B cell (primary cell): ENCODE results near the gene ACTL8. TPM values are rescaled to one million over a fixed set of nuclear protein-coding genes. Genes with fewer than 3 reads are reported as not detected.

Source experiments
- ATAC-seq: fragments of 200-7000 bp; cut with Tn5 transposase; one replicate; pipeline ENCODE4 v1.10.0; 2021; ENCODE audit warnings: low read depth, mild to moderate bottlenecking, moderate number of reproducible peaks, moderate library complexity
- CTCF ChIA-PET: fragments of 350-600 bp; sonication (Branson Sonifier 250); formaldehyde crosslinking; loops from one replicate; lab custom pipeline; 2021; ENCODE audit warnings: antibody characterized with exemption, inconsistent platforms; lab: Charles Lee
- POLR2A ChIA-PET: fragments of 350-600 bp; sonication (Branson Sonifier 250); formaldehyde crosslinking; loops from one replicate; lab custom pipeline; 2021; ENCODE audit warnings: antibody characterized with exemption; lab: Charles Lee
- DNase-seq: peaks from one replicate; pipeline ENCODE4 v3.0.0; 2013
- H2AFZ ChIP-seq: 2 replicates; pipeline ENCODE4 v1.6.1; 2012; ENCODE audit warnings: mild to moderate bottlenecking, low read depth, low read length; ENCODE audit not compliant: insufficient read depth, poor library complexity, severe bottlenecking
- H3K27ac ChIP-seq, 2 donors: 1 replicate in 1 of 2; 2 replicates in 1 of 2; pipeline ENCODE4 v1.5.1; 2012 to 2013; ENCODE audit warnings: low read length in 2 of 2, mild to moderate bottlenecking in 2 of 2, moderate library complexity in 1 of 2
- H3K27me3 ChIP-seq, 4 experiments: fragments of 200-600 bp in 1 of 4; sonication (generic) in 1 of 4; replicated peaks in 1 of 4; 1 replicate in 2 of 4; 2 replicates in 2 of 4; pipeline versions ENCODE4 v1.6.1 to v1.7.0; 2013 to 2016; ENCODE audit warnings: low read length in 3 of 4, mild to moderate bottlenecking in 2 of 4, mixed read lengths in 1 of 4, moderate library complexity in 1 of 4; ENCODE audit not compliant: insufficient read depth in 4 of 4, control insufficient read depth in 3 of 4; ENCODE audit errors: control extremely low read depth in 1 of 4
- H3K36me3 ChIP-seq, 2 experiments: replicated peaks in 1 of 2; 1 replicate in 1 of 2; 2 replicates in 1 of 2; pipeline versions ENCODE4 v1.6.1 to v1.7.1; 2013; ENCODE audit warnings: low read length in 1 of 2; ENCODE audit not compliant: insufficient read depth in 2 of 2, control insufficient read depth in 1 of 2; ENCODE audit errors: control extremely low read depth in 1 of 2, extremely low read depth in 1 of 2
- H3K4me1 ChIP-seq, 2 donors: fragments of 200-600 bp in 1 of 2; sonication (generic) in 1 of 2; 1 replicate in 1 of 2; 2 replicates in 1 of 2; pipeline versions ENCODE4 v1.5.1 to v1.6.1; 2013 to 2017; ENCODE audit warnings: low read length in 2 of 2; ENCODE audit not compliant: control insufficient read depth in 2 of 2, insufficient read depth in 2 of 2
- H3K4me2 ChIP-seq: replicated peaks from 2 replicates; pipeline ENCODE3; 2012; ENCODE audit warnings: mild to moderate bottlenecking, low read depth, low read length; ENCODE audit not compliant: poor library complexity, severe bottlenecking
- H3K4me3 ChIP-seq, 5 experiments: fragments of 200-600 bp in 1 of 5; sonication (generic) in 1 of 5; 1 replicate in 3 of 5; 2 replicates in 2 of 5; pipeline versions ENCODE4 v1.5.1 to v1.7.0; 2011 to 2016; ENCODE audit warnings: low read length in 4 of 5, mild to moderate bottlenecking in 4 of 5, low read depth in 2 of 5, control low read depth in 1 of 5, moderate library complexity in 1 of 5; ENCODE audit not compliant: insufficient read depth in 1 of 5; ENCODE audit errors: control extremely low read depth in 1 of 5, extremely low read depth in 1 of 5
- H3K79me2 ChIP-seq: fragments of 200-600 bp; sonication (generic); one replicate; pipeline ENCODE4 v1.6.0; 2016; ENCODE audit warnings: low read length; ENCODE audit not compliant: control insufficient read depth, insufficient read depth
- H3K9ac ChIP-seq: fragments of 200-600 bp; sonication (generic); 2 replicates; pipeline ENCODE4 v1.6.1; 2017; ENCODE audit warnings: mild to moderate bottlenecking, low read length, moderate library complexity
- H3K9me3 ChIP-seq, 3 donors: one replicate each; pipeline versions ENCODE4 v1.6.1 to v1.7.1; 2013; ENCODE audit warnings: low read length in 2 of 3; ENCODE audit not compliant: control insufficient read depth in 2 of 3, insufficient read depth in 1 of 3; ENCODE audit errors: control extremely low read depth in 1 of 3
- H4K20me1 ChIP-seq: 2 replicates; pipeline ENCODE4 v1.6.0; 2012; ENCODE audit warnings: mild to moderate bottlenecking, low read length; ENCODE audit not compliant: insufficient read depth, control insufficient read depth, poor library complexity, severe bottlenecking
- H3K27ac Mint-ChIP-seq: one replicate; pipeline ENCODE4 v1.8.0; 2021; ENCODE audit warnings: mixed read lengths
- H3K27me3 Mint-ChIP-seq: one replicate; pipeline ENCODE4 v1.8.0; 2021; ENCODE audit warnings: mixed read lengths
- H3K4me1 Mint-ChIP-seq: one replicate; pipeline ENCODE4 v1.8.0; 2021; ENCODE audit warnings: mixed read lengths
- H3K4me3 Mint-ChIP-seq: one replicate; pipeline ENCODE4 v1.8.0; 2021; ENCODE audit warnings: mixed read lengths
- H3K9me3 Mint-ChIP-seq: one replicate; pipeline ENCODE4 v1.8.0; 2022; ENCODE audit warnings: mixed read lengths; ENCODE audit not compliant: insufficient read depth
- EZH2 ChIP-seq: IDR thresholded peaks from 2 replicates; pipeline ENCODE4 v1.6.1; 2012; ENCODE audit warnings: borderline replicate concordance, low read depth, mild to moderate bottlenecking, moderate library complexity, low read length; ENCODE audit not compliant: insufficient read depth, poor library complexity, severe bottlenecking
- WGBS: methylation state at CpG from one replicate; pipeline ENCODE4 v1.1.5; 2013; ENCODE audit warnings: missing lambda C conversion rate; ENCODE audit not compliant: insufficient coverage; 5-methylcytosine and 5-hydroxymethylcytosine counted together
- intact Hi-C: fragments of 100-400 bp; cut with micrococcal nuclease; formaldehyde crosslinking; loops from one replicate; pipeline ENCODE4 v1.10.0; 2022
- polyA plus RNA-seq: library from polyadenylated mRNA; depleted of rRNA; stranded (reverse); fragments of >200 nt; gene quantifications from 2 replicates; pipeline ENCODE4 v1.2.3, GENCODE V29; 2012
- total RNA-seq, 2 donors: library from RNA; stranded (reverse); fragments of 120-200 nt in 1 of 2; gene quantifications; 1 replicate in 1 of 2; 2 replicates in 1 of 2; pipeline versions ENCODE4 v1.2.3 to v1.2.4, GENCODE V29; 2013 to 2022
- TF ChIP-seq, protein P1 (sequence below): fragments of 200-600 bp; IDR thresholded peaks from one replicate; pipeline ENCODE4 v1.8.0; 2022; ENCODE audit warnings: antibody characterized with exemption, mild to moderate bottlenecking

ACTL8 gene
- total and polyA plus RNA-seq, 2 donors (not counting 1 experiment from before 2014, with no cell fraction given): not detected

DNA sequence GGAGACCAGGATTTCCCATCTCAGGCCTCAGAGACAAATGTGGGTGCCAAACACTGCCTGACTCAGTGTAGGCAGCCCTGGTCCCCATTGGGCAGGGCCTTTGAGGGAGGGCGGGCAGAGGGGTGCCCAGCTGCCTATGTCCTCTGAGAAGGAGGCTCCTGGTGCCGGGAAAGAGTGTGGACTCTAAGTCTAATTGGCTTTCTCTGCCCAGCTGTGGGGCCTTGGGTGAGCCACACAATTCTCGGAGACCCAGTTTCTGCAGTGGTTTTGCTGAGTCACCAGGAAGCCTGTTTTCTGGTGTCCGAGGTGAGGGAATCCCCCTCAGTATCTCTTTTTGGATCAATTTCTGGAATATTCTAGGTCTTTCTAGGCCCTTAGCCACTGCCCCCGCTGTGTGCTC, 35.3 kb upstream of the ACTL8 start:
- peaks cover 0 to 3% (median 1%) of the 10 kb centered on the region in 4 experiments for H3K27me3 ChIP-seq
- Mint-ChIP-seq H3K9me3 (no peaks in the 10 kb centered on the region), H3K4me1 (no peaks in the 10 kb centered on the region), H3K4me3 (no peak overlapping the region), H3K27me3 (peaks cover 6% of the 10 kb centered on the region), H3K27ac (no peak overlapping the region)
- H3K4me1 ChIP-seq: no peaks in the 10 kb centered on the region
- no peak overlapping the region for H3K9ac ChIP-seq
- CTCF ChIA-PET: no interaction called here
- H3K36me3 ChIP-seq: no peaks in the 10 kb centered on the region
- H3K79me2 ChIP-seq: no peaks in the 10 kb centered on the region
- no peak for ATAC-seq
- H2AFZ ChIP-seq: no peak overlapping the region
- POLR2A ChIA-PET: no interaction called here
- DNase-seq: no peak
- H3K9me3 ChIP-seq: no peaks in the 10 kb centered on the region
- H3K4me3 ChIP-seq: no peak overlapping the region
- WGBS: 46% methylated on average over 3 of the region's 5 CpGs
- intact Hi-C loops: no loop called here
- no peak overlapping the region for H3K27ac ChIP-seq
- H4K20me1 ChIP-seq: no peaks in the 10 kb centered on the region
- no peak overlapping the region for H3K4me2 ChIP-seq
- no peak for TF ChIP-seq EZH2
- TF ChIP-seq, protein P1, sequence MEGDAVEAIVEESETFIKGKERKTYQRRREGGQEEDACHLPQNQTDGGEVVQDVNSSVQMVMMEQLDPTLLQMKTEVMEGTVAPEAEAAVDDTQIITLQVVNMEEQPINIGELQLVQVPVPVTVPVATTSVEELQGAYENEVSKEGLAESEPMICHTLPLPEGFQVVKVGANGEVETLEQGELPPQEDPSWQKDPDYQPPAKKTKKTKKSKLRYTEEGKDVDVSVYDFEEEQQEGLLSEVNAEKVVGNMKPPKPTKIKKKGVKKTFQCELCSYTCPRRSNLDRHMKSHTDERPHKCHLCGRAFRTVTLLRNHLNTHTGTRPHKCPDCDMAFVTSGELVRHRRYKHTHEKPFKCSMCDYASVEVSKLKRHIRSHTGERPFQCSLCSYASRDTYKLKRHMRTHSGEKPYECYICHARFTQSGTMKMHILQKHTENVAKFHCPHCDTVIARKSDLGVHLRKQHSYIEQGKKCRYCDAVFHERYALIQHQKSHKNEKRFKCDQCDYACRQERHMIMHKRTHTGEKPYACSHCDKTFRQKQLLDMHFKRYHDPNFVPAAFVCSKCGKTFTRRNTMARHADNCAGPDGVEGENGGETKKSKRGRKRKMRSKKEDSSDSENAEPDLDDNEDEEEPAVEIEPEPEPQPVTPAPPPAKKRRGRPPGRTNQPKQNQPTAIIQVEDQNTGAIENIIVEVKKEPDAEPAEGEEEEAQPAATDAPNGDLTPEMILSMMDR: no peak

- intact Hi-C loops: no loop called here
- no peak for ATAC-seq
- no peak overlapping the region for H3K4me2 ChIP-seq
- H3K27me3 ChIP-seq: peaks cover 0 to 3% (median 1%) of the 10 kb centered on the region in 4 experiments
- no peak for DNase-seq
- no peaks in the 10 kb centered on the region for H3K36me3 ChIP-seq
- TF ChIP-seq, protein P1: no peak
- no peak for TF ChIP-seq EZH2
- H3K9ac ChIP-seq: no peak overlapping the region
- Mint-ChIP-seq H3K4me3 (no peak overlapping the region), H3K27me3 (peaks cover 10% of the 10 kb centered on the region), H3K27ac (no peak overlapping the region), H3K9me3 (no peaks in the 10 kb centered on the region), H3K4me1 (no peaks in the 10 kb centered on the region)
- H3K4me3 ChIP-seq: no peak overlapping the region
- no peaks in the 10 kb centered on the region for H3K79me2 ChIP-seq
- CTCF ChIA-PET: no interaction called here
- H2AFZ ChIP-seq: no peak overlapping the region
- POLR2A ChIA-PET: interaction anchor here (0.6 kb wide), 1 partner anchor 1014 kb away, joined by 7 read pairs; no protein-coding TSS in a partner anchor
- no peaks in the 10 kb centered on the region for H3K4me1 ChIP-seq
- 100% methylated on average over 2 of the region's 2 CpGs for WGBS
- H3K9me3 ChIP-seq: peaks cover 0 to 3% (median 0%) of the 10 kb centered on the region in 3 donors
- H3K27ac ChIP-seq: no peak overlapping the region
- H4K20me1 ChIP-seq: no peaks in the 10 kb centered on the region
These were observed 33.7 kb upstream of the ACTL8 start for GRCh38 chr1:17721444-17721843.
